TTC549 (cell line): ENCODE measurements around the gene ANKRD9.
"Not testable (repeated sequence)": the region's sequence is repeated elsewhere in the genome, so short reads cannot be mapped to it uniquely, and the experiment has no call there.

Experiments used
- FAIRE-seq: peaks from 2 replicates; lab custom pipeline; 2012; peaks lifted over from hg19 to GRCh38; lab: Jason Lieb, UNC

The ANKRD9 gene, protein sequence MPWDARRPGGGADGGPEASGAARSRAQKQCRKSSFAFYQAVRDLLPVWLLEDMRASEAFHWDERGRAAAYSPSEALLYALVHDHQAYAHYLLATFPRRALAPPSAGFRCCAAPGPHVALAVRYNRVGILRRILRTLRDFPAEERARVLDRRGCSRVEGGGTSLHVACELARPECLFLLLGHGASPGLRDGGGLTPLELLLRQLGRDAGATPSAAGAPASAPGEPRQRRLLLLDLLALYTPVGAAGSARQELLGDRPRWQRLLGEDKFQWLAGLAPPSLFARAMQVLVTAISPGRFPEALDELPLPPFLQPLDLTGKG

DNA sequence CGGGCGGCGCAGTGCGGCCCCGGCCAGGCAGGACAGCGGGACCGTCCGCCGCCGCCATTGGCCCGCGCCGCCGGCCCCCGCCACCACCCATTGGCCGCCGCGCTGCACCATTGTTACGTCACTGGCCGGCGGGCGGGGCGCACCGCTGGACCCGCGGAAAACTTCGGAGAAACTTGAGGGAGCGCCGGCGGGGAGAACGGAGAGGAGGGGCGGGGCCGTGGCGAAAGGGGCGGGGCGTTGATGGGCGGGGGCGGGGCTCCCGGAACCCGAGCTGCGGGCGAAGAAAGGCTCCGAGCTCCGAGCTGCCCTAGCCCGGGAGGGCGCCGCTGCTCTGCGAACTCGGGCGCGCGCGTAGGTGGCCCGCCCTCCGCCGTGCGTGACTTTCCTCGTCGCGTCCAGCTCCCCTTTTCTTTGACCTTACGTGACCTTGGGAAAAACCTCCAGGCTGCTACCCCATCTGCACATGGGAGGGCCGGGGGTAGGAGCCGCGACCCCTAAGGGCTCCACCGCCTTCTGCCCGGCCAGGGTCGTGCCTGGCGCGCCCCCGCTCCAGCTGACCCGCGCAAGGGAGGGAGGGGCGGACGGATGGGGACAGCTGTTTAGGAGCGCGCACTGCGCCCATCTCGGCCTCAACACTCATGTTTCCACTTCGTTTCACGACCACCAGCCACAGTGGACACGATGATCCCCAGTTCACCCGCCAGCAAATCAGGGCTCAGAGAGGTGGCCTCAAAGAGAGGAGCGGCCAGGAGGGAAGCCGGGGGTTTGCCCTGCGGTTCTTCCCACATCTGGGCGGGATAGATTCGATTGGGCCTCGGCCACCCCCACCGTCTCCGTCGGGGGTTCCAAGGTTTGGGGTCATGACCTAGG, at the start of gene ANKRD9:
TSS of gene ANKRD9 (minus strand) at position 31 of the 870 bp plus-strand sequence. CDS start 1,887 bp downstream, outside the sequence.
- FAIRE-seq: no peak

DNA sequence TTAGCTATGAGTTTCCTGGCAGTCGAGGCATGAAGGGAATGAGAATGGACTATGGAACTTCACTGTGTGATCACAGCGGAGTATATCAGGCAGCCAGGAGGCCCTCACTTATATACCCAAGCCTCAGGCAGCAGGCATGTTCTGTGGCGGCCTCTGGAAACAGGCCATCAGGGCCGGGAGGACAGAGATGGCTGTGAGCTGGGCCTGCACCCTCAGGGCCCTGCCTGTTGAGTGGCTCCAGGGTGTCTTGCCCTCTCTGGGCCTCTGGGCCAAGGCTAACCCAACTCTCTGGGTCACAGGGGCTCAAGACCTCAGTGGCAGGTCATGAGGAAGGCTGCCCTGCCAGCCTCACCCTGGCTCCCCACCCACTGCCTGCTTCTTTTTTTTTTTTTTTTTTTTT, 49.0 kb upstream of the ANKRD9 start:
- FAIRE-seq: no peak

DNA sequence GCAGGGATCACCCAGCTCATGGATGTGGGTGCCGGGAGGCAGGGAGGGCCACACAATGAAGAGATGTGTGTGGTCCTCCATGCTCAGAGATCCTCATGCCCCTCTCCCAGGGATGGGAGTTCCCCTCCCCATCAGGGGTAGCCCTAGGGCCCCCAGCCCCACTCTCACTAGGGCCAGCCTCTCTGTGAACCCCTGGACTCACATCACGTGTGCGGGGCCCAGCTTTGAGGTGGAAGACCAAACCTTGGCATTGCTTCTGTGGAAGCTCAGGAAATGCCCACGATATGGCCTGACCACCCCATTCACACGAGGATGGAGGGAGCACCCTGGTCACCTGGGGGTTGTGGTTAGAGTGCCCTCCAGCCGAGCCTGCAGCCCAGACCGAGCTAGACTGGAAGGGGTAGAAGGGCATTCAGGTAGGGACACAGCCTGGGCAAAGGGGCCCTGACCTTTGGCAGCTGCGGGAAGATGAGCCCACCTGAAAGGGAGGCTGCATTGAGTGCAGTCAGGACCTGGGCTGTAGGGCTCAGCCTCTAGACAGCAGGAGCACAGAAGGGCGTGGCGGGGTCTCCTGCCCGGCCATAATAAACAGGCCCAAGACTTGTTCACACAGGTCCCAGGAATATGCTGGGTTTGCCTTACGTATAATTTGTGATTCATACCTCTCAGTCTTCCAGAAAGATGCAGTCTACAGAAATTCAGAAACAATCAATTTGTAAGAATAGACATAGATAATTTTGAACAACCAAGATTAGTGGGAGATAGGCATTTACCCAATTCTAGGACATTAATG, 48.1 kb upstream of the ANKRD9 start:
- no peak for FAIRE-seq

DNA sequence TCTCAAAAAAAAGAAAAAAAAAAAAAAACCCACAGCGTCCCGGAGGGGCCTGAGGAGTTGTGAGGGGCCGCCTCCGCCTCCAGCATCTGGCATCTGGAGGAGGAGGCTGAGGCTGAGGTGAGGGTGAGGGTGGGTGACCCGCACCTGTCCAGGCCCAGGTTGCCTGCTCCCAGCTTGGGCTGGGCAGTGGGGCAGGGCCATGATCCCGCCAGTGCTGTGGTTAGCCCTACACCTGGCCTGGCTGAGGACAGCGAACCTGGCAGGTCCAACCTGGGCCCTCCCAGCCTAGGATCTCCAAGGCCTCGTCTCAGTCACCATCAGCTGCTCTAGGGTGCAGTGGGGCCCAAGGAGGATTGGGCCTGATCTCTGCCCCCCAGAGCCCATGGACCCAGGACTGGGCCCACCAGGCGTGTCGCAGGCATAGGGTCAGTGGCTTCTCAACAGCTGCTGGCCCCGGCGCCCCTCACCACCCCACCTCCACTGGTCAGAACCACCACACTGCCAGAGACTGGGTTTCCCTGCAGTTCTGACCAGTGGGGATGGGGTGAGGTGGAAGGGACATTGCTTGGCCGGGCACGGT, 46.6 kb upstream of the ANKRD9 start:
- FAIRE-seq: no peak

DNA sequence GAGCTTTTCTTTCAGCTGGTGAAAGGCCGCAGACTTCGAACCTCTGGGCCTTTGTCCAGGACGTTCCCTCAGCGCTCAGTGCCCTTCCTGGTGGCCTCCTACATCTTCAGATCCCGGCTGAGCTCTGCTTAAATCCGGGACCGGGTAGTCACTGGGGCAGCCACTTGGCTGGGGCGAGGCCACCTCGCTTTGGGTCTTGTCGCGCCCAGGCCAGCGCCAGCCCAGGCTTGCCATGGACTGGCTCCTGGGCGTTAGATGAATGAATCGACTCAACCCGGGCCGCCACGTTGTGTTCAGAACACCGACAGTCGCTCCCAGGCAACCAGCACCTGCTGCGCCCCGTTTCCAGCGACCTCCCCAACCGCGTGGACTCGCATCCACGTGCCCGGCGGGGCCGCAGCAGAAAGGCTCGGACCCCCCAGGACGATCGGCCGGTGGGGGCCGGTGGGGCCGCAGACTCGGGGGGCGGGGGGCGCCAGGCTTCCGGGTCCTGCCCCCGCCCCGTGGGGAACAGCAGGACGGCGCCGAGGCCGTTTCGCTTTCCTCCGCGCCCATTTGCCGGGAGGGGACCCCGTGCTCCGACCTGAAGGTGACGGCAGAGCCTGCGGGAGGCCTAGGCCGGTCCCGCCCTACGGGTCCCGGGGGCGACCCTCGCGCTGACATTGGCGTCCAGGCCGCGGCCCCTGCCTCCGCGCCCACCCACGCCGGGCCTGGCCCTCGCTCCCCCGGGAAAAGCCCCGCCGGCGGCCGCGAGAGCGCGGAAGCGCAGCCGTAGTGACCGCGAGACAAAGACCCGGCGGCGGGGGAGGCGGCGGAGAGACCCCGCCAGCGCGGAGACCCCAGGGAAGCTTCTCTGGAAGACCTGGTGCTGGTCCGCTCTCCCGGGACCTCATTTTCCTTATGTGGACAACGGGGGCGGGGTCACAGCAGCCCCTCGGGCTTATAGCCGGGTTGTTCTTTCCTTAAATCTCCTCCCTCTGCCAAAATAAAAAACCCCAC, 45.5 kb upstream of the ANKRD9 start:
- FAIRE-seq: no peak

DNA sequence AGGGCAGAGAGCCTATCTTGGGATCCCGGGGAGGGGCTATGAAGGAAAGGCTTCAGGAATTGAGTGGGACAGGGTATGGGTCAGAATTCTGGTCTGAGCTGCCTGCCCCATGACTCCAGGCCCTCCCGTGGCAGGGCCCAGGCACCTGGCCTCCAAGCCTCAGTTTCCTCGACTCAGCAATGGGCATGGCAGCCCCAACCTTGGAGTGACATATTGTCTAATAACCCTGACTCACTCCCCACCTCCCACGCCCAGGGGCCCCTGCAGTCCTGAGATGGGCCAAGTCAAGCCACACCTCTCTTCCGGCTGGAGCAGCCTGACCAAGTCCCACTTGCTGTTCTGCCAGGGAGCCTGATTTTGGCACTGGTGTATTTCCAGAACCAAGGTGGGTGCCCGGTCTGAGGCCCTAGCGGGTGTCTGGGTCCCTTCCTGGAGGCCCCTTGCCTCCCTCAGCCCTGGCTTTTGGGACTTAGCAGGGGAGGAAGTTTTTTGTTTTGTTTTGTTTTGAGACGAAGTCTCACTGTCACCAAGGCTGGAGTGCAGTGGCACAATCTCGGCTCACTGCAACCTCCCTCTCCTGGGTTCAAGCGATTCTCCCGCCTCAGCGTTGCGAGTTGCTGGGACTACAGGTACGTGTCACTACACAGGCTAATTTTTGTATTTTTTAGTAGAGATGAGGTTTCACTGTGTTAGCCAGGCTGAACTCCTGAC, 42.6 kb upstream of the ANKRD9 start:
- no peak for FAIRE-seq

DNA sequence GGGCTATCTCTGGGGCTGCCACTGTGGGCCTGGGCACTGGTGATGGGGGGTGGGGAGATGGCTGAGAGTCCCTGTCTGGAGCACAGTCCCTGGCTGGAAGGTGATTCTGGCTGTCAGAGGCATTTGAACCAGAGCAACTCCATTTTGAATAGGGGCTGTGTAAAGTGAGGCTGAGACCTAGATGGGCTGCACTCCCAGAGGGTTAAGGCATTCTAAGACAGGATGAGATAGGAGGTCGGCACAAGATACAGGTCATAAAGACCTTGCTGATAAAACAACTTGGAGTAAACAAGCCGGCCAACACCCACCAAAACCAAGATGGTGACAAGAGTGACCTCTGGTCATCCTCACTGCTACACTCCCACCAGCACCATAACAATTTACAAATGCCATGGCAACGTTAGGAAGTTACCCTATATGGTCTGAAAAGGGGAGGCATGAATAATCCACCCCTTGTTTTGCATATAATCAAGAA, 41.4 kb upstream of the ANKRD9 start:
- not testable (repeated sequence) for FAIRE-seq

DNA sequence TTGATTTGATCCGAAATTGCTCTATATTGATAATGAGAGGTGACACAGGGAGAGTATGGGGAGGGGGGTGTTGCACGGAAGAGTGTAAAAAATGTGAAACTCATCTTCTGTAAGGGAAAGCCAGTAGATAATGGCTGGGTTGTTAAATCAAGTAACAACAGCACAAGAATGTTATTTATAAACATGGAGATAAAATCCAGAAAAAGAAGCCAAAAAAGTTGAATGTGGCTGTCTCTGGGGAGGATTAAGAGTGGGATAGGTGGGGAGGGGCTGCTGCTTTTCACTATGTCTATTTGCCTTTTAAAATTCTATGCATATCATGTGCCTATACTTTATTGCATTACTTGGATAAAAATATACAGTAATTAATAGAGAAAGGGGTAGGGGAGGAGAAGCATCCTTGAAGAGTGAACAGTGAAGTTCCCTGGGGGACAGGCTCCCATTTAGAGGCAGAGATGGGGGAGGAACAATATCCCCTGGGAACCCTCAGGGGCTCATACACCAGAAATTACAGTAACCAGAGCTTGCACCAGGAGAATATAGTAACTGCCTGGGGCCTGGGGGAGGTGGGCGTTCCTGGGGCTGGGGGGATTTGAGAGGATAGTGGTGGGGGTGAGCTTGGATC, 39.2 kb upstream of the ANKRD9 start:
- no peak for FAIRE-seq

DNA sequence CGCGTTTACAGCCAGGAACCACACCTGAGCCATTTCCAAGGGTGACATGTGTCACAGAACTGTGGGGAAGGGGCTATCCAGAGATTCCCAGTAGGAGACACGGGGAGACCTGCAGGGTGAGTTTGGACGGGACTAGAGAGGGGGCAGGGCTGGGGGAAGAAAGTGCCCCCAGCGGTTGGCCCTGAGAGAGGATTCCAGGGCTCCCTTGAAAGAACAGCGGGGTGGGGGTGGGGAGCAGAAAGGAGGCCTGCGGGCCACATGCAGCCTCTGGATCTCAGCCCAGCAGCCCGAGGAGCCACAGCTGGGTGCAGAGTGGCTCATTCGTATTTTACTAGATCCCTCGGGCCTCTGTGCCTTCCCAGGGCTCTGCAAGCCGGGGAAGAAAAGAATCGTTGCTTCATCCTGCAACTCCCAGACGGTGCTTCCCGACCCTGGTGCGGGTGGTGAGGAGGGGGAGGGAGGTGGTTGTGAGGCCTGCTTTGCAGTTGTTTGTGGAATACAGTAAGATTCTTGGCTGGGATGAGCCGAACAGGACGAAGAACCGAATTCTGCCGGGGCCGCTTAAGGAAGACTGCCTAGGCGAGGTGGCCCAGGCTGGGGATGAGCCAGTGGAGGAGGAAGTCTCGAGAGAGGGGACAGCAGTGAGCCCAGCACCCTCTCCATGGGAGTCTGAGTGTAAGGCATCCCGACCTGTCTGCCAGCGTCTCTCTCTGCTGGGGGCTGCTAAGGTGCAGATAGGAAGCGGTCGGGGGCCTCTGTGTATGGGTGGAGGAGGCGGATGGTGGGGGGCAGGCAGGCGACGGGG, 36.1 kb upstream of the ANKRD9 start:
- FAIRE-seq: no peak

DNA sequence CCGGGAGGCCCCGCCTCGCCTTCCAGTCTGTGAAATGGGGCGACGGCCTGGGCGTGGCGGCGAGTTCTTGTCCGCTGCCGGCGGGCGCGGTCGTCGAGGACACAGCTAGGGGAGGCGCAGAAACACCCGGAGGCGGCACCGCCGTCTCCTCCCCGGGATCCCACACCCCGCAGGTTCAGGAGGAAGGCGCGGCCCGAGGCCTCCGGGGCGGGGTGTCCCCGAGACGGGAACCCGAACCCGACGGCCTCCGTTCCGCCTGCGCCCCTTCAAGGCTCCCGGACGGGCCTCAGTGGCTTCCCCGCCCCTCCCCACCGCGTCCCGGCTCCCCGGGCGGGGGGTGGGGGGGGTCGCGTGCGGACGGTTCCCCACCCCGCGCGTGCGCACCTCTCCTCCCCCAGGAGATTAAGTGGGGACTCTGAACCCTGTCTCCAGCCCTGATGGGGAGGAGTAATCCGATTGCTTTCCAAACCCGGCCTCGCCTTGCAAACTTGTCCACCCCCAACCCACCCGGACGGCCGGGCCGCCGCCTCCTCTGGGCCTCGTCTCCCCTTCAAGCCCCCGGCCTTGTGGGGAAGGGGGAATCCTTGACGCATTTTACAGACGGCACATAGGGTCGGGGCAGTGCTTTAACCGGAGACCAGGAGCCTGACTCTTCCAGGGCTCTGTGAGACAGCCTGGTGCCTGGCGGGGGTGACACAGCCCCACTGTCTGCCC, 35.3 kb upstream of the ANKRD9 start:
- FAIRE-seq: no peak

DNA sequence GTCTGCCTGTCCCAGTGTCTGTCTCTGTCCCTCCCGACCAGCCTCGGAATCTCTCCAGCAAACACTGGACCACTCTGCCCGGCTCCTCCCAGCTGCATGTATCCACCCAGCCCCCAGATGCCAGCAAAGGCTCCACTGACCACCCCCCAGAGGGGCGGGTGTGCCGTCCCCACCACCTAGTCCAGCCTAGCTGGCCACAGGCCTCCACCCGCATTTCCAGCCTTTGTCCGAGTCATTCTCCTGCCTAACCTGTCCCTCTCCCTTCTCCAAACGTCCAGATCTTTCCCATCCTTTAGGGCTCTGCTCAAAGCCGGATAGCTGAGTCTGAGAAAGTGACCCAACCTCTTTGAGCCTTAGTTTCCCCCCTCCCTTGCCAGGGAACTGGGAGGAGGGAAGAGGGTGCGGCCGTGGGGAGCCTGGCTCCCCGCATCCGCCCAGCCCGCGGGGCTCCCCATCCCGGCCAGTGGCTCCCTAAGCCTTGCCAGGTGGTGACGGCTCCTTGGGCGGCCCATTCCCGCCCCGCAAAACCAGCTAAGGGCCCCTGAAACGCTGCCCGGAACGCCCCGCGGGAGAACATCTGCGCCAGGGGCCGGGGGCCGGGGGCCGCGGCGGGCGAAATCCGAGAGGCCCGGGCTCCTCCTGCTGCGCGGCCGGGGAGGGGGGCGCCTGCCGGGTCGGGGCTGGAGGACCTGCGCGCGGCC, 34.6 kb upstream of the ANKRD9 start:
- no peak for FAIRE-seq

DNA sequence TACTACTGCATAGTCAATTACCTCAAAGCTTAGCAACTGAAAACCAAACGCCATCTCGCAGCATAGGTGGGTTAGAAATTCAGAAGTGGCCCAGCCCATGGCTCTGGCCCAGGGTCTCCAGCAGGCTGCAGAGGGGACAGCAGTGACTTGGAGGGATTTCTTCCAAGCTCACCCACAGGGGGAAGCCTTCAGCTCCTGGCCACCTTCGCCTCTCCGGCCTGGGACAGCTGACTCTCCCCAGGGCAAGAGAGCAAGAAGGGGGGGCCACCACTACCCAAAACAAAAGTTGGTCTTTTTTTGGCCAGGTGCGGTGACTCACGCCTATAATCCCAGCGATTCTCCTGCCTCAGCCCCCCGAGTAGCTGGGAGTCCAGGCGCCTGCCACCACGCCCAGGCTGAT, 32.2 kb upstream of the ANKRD9 start:
- FAIRE-seq: no peak

DNA sequence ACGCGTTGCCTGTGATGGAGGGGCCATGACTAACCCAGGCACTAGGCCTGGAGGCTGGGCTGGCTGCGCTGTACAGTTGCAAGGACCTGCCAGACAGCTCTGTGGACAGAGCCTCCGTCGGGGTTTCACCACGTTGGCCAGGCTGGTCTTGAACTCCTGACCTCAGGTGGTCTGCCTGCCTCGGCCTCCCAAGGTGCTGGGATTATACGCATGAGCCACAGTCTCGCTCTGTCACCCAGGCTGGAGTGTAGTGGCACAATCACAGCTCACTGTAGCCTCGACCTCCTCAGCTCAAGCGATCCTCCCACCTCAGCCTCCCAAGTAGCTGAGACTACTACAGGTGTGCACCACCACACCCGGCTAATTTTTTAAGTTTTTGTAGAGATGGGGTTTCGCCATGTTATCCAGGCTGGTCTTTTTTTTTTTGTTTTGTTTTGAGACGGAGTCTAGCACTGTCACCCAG, 31.5 kb upstream of the ANKRD9 start:
- FAIRE-seq: not testable (repeated sequence)

DNA sequence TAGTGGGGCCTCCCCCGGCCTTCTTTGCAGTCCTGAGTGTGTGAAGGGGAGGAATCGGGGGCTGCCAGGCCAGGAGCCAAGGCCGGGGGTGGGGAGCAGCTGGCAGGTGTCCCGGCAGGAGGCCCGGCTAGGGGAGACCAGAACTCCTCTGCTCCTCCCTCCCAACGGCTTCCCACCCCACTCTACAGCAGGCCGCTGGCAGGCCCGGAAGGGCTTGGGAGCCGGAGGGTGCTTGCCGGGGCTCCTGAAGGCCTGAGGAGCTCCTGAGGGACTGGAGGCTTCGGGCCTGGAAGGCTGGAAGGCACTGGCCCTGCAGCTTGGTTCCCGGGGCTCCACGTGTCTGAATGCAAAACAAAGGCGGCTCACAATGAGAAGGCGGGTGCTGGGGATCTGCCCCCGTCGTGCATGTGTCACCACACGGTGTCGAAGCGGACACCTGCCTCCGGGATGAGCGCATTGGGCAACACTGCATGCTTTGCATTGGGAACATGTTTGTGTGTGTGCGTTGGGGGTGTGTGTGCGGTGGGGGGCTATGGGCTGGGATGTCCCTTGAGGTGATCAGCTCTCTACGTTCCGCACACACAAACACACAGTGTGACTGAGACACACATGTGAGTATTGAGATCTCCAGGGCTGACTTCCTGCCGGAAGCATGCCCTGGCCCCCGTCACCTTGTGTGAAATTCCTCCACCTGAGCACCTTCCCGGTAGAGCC, 30.9 kb upstream of the ANKRD9 start:
- FAIRE-seq: no peak

DNA sequence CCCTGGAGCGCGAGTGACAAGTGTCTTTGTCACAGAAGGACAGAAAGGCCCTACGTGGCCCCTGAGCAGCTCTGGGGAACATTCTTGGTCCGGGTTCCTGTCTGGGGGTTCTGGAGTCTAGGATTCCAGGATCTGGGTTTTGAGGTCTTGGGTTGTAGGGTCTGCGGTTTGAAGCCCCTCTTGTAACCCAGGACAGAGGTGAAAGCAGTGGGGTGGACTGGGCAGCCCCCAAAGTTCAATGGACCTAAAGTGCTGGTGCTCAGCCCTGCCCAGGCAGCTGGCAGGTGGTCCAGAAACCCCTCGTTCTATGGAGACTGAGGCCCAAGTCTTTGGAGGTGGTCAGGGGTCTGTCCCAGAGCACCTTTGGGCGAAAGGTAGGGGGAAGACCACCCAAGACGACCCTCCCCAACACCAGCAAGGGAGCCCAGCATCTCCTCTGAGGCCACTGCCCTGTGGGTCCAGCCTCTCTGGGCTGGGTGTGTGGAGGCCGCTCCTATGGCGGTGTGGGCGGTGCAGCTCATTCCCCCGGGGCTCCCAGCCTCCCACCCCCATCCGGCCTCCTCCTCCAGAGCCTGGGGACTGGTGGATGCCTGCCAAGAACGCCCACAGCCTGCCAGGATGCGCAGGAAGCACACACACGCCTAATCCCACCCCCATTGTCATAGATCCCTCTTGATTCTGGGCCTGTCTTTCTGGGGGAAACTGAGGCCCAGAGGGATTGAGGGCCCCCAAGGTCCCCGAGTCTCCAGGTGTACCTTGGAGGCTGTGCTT, 30.2 kb upstream of the ANKRD9 start:
- no peak for FAIRE-seq
